Measurements from ENCODE around the gene SLC35E4.

Gene SLC35E4

DNA sequence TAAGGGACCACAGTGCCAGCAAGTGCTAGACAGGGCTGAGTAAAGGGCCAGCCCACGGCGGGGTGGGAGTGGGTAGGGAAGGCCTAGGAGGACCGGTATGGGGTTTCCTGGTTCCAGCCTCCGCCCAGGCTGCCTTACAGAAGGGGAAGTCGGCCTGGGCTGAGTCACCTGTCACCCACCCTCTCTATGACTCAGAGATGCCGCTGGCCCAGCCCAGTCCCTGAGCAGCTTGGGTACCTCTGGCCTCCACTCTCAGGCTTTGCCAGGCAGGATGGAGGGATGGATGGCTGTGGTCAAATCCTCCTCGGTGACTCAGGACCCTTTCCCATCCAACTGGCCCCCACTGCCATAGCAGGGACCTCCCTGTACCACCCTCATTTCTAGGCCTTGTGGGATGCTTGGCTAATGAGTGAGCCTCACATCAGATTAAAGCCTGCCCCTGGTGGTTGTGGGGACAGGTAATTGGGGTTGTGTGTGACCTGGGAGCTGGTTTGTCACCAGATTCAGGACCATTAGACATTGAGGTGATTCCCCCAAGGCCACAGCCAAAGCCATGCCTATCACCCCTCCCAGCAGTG is 13.9 kb downstream of the SLC35E4 start:
- Mint-ChIP-seq H3K27me3 (no peaks in the 10 kb centered on the region), H3K36me3 (ENCODE audit: low read depth) (peaks cover 6% of the 10 kb centered on the region), H3K9me3 (no peaks in the 10 kb centered on the region), H3K27ac (no peak overlapping the region), H3K4me3 (no peak overlapping the region), H3K4me1 (ENCODE audit: low read depth) (peaks cover 46% of the 10 kb centered on the region)
- intact Hi-C loops (cut with micrococcal nuclease) = no loop called here

DNA sequence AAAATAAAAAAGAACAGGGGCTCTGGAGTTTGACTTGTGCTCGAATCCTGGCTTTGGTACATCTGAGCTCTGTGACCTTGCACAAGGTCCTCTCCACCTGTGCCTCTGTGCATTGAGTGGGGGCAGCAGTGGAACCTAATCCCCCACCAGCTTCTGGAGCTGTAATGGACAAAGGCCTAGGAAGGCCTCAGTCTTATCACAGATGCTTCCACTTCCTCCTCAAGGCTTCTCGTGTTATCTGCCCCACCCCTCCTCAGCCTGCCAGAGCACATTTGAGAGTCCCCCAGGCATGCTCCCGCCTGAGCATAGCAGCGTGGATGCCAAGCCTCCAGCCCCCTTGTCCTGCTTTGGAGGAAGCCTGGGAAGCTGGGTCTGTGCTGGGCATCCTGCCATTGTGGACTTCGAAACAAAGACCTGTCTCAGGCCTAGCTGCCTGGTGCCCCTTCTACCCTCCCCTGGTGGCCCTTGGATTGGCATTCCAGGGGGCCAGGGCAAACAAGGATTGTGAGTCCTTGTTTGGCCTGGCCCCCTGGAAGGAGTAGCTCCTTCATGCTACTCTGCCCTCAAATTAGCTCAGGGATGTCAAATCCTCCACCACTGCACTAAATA is 15.0 kb downstream of the SLC35E4 start:
- H3K27ac Mint-ChIP-seq = no peak overlapping the region
- peaks cover 57% of the 10 kb centered on the region for H3K4me1 Mint-ChIP-seq (ENCODE audit: low read depth)
- H3K4me3 Mint-ChIP-seq = no peak overlapping the region
- peaks cover 10% of the 10 kb centered on the region for H3K36me3 Mint-ChIP-seq (ENCODE audit: low read depth)
- no peaks in the 10 kb centered on the region for H3K9me3 Mint-ChIP-seq
- intact Hi-C loops (cut with micrococcal nuclease) = no loop called here
- no peaks in the 10 kb centered on the region for H3K27me3 Mint-ChIP-seq

DNA sequence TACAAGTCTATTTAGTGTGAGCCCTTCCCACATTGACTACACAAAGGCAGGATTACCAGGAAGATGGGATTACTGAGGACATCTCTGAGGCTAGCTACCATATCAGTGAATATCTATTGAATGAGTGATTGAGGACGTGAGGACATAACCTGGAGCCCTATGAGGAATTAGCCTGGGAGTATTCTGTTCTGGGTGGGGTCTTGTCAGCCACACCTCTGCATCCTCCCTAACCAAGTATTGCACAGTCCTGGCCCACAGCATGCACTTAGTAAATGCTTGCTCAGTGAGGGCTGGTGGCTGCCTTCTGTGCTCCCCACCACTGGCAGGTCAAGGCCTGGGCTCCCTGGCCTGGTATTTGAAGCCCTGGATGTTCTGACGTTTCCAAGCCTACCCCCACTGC is 17.3 kb downstream of the SLC35E4 start:
- no peak overlapping the region for H3K4me3 Mint-ChIP-seq
- intact Hi-C loops (cut with micrococcal nuclease) = no loop called here
- H3K9me3 Mint-ChIP-seq = no peaks in the 10 kb centered on the region
- H3K27me3 Mint-ChIP-seq = no peaks in the 10 kb centered on the region
- H3K4me1 Mint-ChIP-seq (ENCODE audit: low read depth) = peaks cover 55% of the 10 kb centered on the region
- peaks cover 10% of the 10 kb centered on the region for H3K36me3 Mint-ChIP-seq (ENCODE audit: low read depth)
- H3K27ac Mint-ChIP-seq = no peak overlapping the region

DNA sequence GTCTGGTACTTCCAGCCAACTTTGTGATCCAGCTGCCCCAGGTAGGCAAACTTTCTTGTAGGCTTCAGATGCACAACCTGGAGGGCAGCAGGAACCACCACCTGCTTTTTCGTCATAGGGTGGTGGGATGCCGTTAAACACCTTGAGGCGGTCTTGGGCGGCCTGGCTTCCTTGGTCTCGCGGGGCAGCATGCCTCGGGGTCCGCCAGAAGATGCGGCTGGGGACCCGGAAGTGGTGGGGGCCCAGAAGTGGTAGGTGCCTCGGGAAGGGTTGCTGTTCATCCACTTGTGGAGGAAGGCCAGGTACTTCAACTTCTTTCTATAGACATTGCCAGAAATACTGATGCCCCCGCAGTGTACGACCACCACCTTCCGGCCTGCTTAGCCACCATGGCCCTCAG is 18.8 kb downstream of the SLC35E4 start:
- no peak overlapping the region for H3K27ac Mint-ChIP-seq
- H3K4me3 Mint-ChIP-seq = no peak overlapping the region

DNA sequence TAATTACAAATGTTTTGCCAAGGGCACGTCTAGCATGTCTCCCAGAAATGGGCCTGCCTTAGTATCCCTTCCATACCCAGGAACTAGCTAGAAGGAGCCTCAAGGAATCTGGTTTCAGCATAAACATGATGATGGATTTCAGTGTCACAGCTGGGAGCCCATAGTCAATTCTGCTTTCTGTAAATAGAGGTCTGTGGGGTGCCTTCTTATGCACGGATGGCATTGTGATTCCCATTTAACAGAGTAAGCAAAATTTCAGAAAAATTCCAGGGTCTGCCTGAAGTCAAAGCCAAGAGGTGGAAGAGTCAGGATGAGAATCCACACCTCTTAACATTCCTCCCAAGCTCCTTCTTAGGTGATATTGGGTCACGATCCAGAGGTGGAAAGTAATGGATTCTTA is 20.0 kb downstream of the SLC35E4 start:
- intact Hi-C loops (cut with micrococcal nuclease) = no loop called here
- H3K27ac Mint-ChIP-seq = no peak overlapping the region

More for the DNA sequence above, 18.8 kb downstream of the SLC35E4 start:
- H3K27me3 Mint-ChIP-seq = no peaks in the 10 kb centered on the region
- H3K9me3 Mint-ChIP-seq = no peaks in the 10 kb centered on the region
- peaks cover 19% of the 10 kb centered on the region for H3K36me3 Mint-ChIP-seq (ENCODE audit: low read depth)
- intact Hi-C loops (cut with micrococcal nuclease) = no loop called here
- H3K4me1 Mint-ChIP-seq (ENCODE audit: low read depth) = peaks cover 41% of the 10 kb centered on the region

DNA sequence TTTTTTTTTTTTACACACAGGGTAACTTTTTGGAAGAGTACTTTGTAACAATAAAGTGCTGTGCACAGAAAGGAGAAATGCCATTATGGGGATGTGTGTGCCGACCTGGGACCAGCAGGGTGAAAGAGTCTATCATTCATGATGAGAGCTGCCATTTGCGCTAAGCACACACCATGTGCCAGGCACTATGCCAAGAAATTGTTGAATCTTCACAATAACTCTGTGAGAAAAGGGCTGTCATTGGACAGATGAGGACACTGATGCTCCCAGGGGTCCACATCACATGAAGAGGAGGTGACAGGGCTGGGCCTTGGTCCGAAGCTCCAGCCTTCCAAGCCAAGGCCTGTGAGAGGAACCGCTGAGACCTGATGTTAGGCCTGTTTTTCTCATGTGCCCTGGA is 26.5 kb downstream of the SLC35E4 start:
- no peak overlapping the region for H3K27ac Mint-ChIP-seq
- H3K27me3 Mint-ChIP-seq = no peaks in the 10 kb centered on the region
- intact Hi-C loops (cut with micrococcal nuclease) = no loop called here

More for the DNA sequence above, 20.0 kb downstream of the SLC35E4 start:
- Mint-ChIP-seq H3K4me1 (ENCODE audit: low read depth) (peaks cover 33% of the 10 kb centered on the region), H3K27me3 (no peaks in the 10 kb centered on the region), H3K4me3 (no peak overlapping the region), H3K9me3 (no peaks in the 10 kb centered on the region), H3K36me3 (ENCODE audit: low read depth) (peaks cover 31% of the 10 kb centered on the region)

DNA sequence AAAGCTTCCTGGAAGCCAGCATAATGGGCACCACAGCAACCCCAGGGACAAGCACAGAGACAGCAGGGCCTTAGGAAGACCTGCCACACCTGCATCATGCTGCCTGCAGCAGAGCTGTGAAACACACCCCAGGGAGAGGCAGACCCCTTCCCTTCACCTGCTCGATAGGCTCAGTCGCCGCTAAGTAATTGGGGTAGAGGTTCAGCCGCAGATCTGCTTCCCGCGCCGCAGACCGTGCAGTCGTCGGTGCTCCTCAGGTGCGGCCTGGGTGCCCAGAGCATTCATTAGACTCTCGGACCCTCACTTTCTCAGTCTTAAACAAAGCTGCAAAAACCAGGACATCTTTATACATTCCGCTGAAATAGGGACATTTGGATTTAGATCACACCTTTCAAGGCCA is 29.2 kb downstream of the SLC35E4 start:
- Mint-ChIP-seq H3K4me1 (ENCODE audit: low read depth) (peaks cover 42% of the 10 kb centered on the region), H3K36me3 (ENCODE audit: low read depth) (peaks cover 70% of the 10 kb centered on the region), H3K27me3 (peaks cover 13% of the 10 kb centered on the region), H3K27ac (no peak overlapping the region), H3K4me3 (no peak overlapping the region), H3K9me3 (no peaks in the 10 kb centered on the region)
- intact Hi-C loops (cut with micrococcal nuclease) = no loop called here

More for the DNA sequence above, 26.5 kb downstream of the SLC35E4 start:
- Mint-ChIP-seq H3K9me3 (no peaks in the 10 kb centered on the region), H3K36me3 (ENCODE audit: low read depth) (peaks cover 76% of the 10 kb centered on the region), H3K4me1 (ENCODE audit: low read depth) (peaks cover 33% of the 10 kb centered on the region), H3K4me3 (no peak overlapping the region)

DNA sequence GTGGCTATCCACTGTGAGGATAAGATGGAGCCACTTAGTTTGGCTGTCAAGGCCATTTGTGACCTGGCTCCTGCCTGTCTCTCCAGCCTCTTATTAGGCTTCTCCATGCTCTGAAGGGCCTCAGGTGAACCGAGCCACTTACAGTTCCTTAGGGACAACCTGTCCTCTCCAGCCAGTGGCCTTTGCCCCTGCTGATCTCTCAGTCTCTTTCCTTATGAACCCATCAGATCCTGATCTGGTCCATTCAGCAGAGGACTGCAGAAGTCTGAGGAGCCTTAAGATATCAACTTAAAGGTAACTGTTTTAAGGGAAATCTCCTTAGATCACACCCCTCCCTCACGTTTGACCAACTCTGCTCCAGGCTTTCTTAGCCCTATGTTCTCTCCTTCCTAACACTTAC is 29.7 kb downstream of the SLC35E4 start:
- no peak overlapping the region for H3K4me3 Mint-ChIP-seq
- no peaks in the 10 kb centered on the region for H3K9me3 Mint-ChIP-seq
- intact Hi-C loops (cut with micrococcal nuclease) = no loop called here
- H3K4me1 Mint-ChIP-seq (ENCODE audit: low read depth) = peaks cover 42% of the 10 kb centered on the region
- H3K27ac Mint-ChIP-seq = no peak overlapping the region
- peaks cover 14% of the 10 kb centered on the region for H3K27me3 Mint-ChIP-seq
- H3K36me3 Mint-ChIP-seq (ENCODE audit: low read depth) = peaks cover 65% of the 10 kb centered on the region

DNA sequence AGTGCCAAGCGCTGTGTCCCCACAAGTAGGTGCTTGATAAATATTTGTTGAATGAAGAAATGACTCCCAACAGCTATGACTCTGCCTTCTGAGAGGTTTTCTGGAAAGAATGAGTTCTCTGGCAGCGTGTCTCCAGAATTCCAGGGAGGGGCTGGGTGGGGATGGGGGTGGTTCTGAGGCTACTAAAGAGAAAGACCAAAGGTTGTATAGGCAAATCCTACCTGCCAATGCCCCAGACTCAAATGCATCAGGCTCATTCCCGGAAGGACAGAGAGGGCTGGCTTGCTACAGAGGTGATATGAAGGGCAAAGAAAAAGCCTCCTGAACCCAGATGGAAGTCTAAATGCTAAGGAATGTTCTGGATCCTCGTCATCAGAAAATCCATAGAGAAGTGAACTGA is 30.2 kb downstream of the SLC35E4 start:
- Mint-ChIP-seq H3K9me3 (no peaks in the 10 kb centered on the region), H3K27me3 (peaks cover 18% of the 10 kb centered on the region), H3K27ac (no peak overlapping the region), H3K36me3 (ENCODE audit: low read depth) (peaks cover 60% of the 10 kb centered on the region), H3K4me1 (ENCODE audit: low read depth) (peaks cover 42% of the 10 kb centered on the region), H3K4me3 (no peak overlapping the region)
- intact Hi-C loops (cut with micrococcal nuclease) = no loop called here

DNA sequence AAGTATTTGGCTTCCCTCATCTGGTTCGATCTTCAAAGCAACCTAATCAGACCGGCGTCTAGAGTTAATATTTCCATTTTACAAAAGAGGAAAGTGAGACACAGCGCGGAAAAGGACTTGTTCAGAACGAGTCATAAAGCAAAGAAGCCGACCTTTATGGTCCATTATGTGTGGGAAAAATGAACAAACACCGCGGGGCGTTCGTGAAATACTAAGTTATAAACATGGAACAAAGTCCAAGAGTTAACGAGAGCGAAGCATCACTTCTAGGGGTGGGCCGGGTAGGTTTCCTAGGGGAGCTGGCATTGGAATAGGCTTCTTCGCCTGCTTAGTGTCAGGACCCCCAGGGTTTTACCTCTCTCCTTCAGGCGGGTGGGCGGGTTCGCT is 31.5 kb downstream of the SLC35E4 start:
- no peaks in the 10 kb centered on the region for H3K9me3 Mint-ChIP-seq
- H3K36me3 Mint-ChIP-seq (ENCODE audit: low read depth) = peaks cover 47% of the 10 kb centered on the region
- peaks cover 18% of the 10 kb centered on the region for H3K27me3 Mint-ChIP-seq
- H3K4me1 Mint-ChIP-seq (ENCODE audit: low read depth) = peaks cover 42% of the 10 kb centered on the region
- intact Hi-C loops (cut with micrococcal nuclease) = loop anchor here (1.0 kb wide), 1 partner anchor 75 kb away; no protein-coding TSS in a partner anchor
- peak overlapping the region; percentile 91 for H3K4me3 Mint-ChIP-seq
- H3K27ac Mint-ChIP-seq = peak overlapping the region; percentile 84

DNA sequence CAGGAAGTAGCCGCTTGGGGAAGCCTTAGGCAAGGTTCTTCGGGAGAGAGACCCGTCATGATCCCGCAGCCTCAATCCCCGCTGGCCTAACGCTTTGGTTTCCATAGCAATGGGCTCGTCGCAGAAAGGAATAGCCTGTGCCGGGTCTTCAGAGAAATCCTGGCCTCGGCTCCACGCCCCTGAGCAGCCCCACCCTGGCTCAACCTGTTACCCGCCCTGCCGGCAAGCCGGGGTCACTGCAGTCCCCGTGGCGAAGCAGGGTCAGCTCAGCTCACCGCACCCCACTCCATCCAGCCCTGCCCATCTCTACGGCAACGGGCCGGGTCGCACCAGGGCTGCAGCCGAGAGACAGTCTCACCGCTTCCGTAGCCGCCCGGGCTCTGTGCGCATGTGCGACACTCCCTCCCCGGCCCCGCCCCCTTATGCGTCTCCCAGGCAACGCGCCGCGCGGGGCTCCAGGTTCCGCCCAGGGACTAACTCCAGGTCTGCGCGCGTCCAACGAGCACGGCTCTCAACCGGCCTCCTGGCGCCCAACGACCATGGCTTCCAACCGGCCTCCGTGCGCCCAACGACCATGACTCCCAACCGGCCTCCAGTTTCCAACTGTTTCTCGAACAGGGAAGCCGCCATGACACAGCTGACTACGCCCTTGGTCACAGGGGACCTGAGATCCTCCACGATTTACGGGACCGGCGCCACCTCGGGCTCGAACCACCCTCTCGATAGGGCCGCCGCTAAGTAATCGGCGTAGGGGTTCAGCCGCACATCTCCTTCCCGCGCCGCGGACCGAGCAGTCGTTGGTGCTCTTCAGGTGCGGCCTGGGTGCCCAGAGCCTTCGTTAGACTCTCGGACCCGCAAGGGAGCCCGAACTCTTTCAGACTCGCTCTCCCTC is 32.2 kb downstream of the SLC35E4 start, which contains the start of gene DUSP18:
Gene DUSP18, minus strand, starts transcription at position 382 of the 892 bp plus-strand sequence. CDS start 3,872 bp downstream, outside the sequence.
- Mint-ChIP-seq H3K27me3 (peaks cover 18% of the 10 kb centered on the region), H3K4me3 (peak within 1 kb of the TSS; percentile 91), H3K36me3 (ENCODE audit: low read depth) (peaks cover 41% of the 10 kb centered on the region), H3K4me1 (ENCODE audit: low read depth) (peaks cover 47% of the 10 kb centered on the region), H3K27ac (peak within 1 kb of the TSS; percentile 84), H3K9me3 (no peaks in the 10 kb centered on the region)
- intact Hi-C loops (cut with micrococcal nuclease) = loop anchor here (1.0 kb wide), 1 partner anchor 75 kb away; no protein-coding TSS in a partner anchor

DNA sequence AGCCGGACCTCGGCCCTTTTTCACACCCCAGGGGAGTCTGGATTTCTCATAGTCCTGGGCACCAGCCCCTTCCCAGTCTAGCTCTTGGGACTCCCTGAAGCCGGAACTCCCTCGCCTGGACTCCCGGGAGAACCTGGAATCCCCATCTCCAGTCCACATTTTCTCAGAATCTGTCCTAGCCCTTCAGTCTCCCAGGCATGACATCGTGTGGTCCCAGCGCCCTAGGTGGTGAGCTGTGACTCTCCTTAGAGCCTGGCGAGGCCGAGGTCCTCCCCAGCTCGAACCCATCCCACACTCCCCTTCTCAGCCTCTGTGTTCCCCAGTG is 32.8 kb downstream of the SLC35E4 start:
- H3K36me3 Mint-ChIP-seq (ENCODE audit: low read depth) = peaks cover 35% of the 10 kb centered on the region
- peak overlapping the region; percentile 91 for H3K4me3 Mint-ChIP-seq
- peak overlapping the region; percentile 84 for H3K27ac Mint-ChIP-seq
- peaks cover 18% of the 10 kb centered on the region for H3K27me3 Mint-ChIP-seq
- peaks cover 50% of the 10 kb centered on the region for H3K4me1 Mint-ChIP-seq (ENCODE audit: low read depth)
- intact Hi-C loops (cut with micrococcal nuclease) = no loop called here
- H3K9me3 Mint-ChIP-seq = no peaks in the 10 kb centered on the region

DNA sequence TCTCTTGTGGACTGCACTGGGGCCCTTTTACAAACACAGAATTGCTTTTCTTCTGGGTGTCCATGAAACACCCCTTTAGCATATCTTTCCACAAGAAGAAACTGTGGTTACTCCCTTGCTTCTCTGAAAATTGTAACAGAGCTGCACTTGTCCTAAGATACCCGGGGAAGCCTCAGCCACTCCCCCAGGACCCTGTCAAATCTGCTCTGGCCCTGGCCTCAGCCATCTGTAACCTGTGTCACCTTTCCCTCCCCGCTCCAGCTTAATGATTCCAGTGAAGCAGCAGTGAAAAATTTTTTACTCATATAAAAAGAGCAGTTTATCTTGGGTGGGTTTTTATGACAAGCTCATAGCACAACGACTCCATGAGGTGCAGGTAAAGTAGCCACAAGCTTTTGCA is 35.5 kb downstream of the SLC35E4 start:
- Mint-ChIP-seq H3K27me3 (peaks cover 22% of the 10 kb centered on the region), H3K9me3 (no peaks in the 10 kb centered on the region), H3K4me1 (ENCODE audit: low read depth) (peaks cover 27% of the 10 kb centered on the region), H3K36me3 (ENCODE audit: low read depth) (peaks cover 12% of the 10 kb centered on the region), H3K27ac (no peak overlapping the region), H3K4me3 (no peak overlapping the region)
- intact Hi-C loops (cut with micrococcal nuclease) = no loop called here

DNA sequence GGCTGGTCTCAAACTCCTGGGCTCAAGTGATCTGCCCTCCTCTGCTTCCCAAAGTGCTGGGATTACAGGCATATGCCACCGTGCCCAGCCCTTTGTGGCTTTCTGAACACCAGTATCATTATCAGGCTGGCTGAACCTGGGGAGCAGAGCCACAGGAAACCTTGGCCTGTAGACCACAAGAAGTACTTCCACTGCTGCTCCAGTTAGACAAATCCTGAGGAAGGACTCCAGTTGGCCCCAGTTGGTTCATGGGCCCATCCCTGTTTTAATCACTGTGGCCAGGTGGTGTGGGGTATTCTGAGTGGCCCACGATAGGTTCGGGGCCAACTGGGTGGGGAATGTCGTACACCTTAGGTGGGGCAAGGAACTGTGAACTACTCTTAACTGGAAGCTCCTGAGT is 37.6 kb downstream of the SLC35E4 start:
- intact Hi-C loops (cut with micrococcal nuclease) = no loop called here
- no peak overlapping the region for H3K4me3 Mint-ChIP-seq
- no peak overlapping the region for H3K27ac Mint-ChIP-seq
- peaks cover 28% of the 10 kb centered on the region for H3K27me3 Mint-ChIP-seq
- H3K4me1 Mint-ChIP-seq (ENCODE audit: low read depth) = peaks cover 15% of the 10 kb centered on the region
- H3K9me3 Mint-ChIP-seq = no peaks in the 10 kb centered on the region
- H3K36me3 Mint-ChIP-seq (ENCODE audit: low read depth) = no peaks in the 10 kb centered on the region
